Esophagus squamous epithelium (tissue), 5 donors: ENCODE results near the gene COL26A1. TPM values are rescaled to one million over a fixed set of nuclear protein-coding genes. Genes with fewer than 3 reads are reported as not detected.

Source experiments
- DNase-seq: peaks from one replicate; lab custom pipeline; 2025; lab: John Stamatoyannopoulos, UW
- H3K27ac ChIP-seq, 4 donors: fragments of 200-600 bp; sonication (generic); one replicate each; pipeline ENCODE4 v1.5.1; 2016 to 2019; ENCODE audit warnings: mild to moderate bottlenecking in 1 of 4
- H3K27me3 ChIP-seq, 4 donors: fragments of 200-600 bp; sonication (generic); 1 replicate in 3 of 4; 2 replicates in 1 of 4; pipeline versions ENCODE4 v1.5.1 to v1.6.0; 2017 to 2021; ENCODE audit warnings: antibody characterized with exemption in 1 of 4
- H3K36me3 ChIP-seq, 3 donors: fragments of 200-600 bp; sonication (generic); one replicate each; pipeline ENCODE4 v1.5.1; 2016 to 2019
- H3K4me1 ChIP-seq, 3 donors: fragments of 200-600 bp; sonication (generic); one replicate each; pipeline ENCODE4 v1.5.1; 2017 to 2019
- H3K4me3 ChIP-seq, 4 donors: fragments of 200-600 bp; sonication (generic); 1 replicate in 3 of 4; 2 replicates in 1 of 4; pipeline ENCODE4 v1.5.1; 2016 to 2019; ENCODE audit warnings: mild to moderate bottlenecking in 2 of 4, moderate library complexity in 1 of 4
- H3K9me3 ChIP-seq, 3 donors: fragments of 200-600 bp; sonication (generic); one replicate each; pipeline ENCODE4 v1.5.1; 2016 to 2019
- CTCF ChIP-seq, 6 experiments: fragments of 450-650 bp in 4 of 6; fragments of 200-600 bp in 2 of 6; sonication (generic) in 2 of 6; IDR thresholded peaks; one replicate each; pipeline ENCODE4 v1.5.1; 2016 to 2019; ENCODE audit warnings: antibody characterized with exemption in 6 of 6, mild to moderate bottlenecking in 4 of 6, moderate library complexity in 4 of 6
- POLR2A ChIP-seq, 4 donors: fragments of 450-650 bp; IDR thresholded peaks; one replicate each; pipeline ENCODE4 v1.6.1; 2017; ENCODE audit warnings: antibody characterized with exemption in 4 of 4, mild to moderate bottlenecking in 4 of 4, moderate library complexity in 3 of 4
- WGBS, 2 donors: methylation state at CpG; one replicate each; pipeline ENCODE4 v1.1.5; 2018; 5-methylcytosine and 5-hydroxymethylcytosine counted together
- intact Hi-C: fragments of 100-400 bp; cut with DNase I; formaldehyde crosslinking; loops from one replicate; pipeline ENCODE4 v1.15.0; 2022
- total RNA-seq, 4 donors: library from RNA; depleted of rRNA; stranded (reverse); fragments of >200 nt; gene quantifications; one replicate each; pipeline ENCODE4 v1.1.0, GENCODE V29; 2016
- donor health status: DM: yes; HTN: yes; CAD: no.

The COL26A1 gene
- total RNA-seq, 4 donors from 2014 or later = not detected

GRCh38 chr7:101517304-101517703, 154.6 kb downstream of the COL26A1 start:
- H3K4me3 ChIP-seq = no peak overlapping the region
- peaks cover 0 to 16% (median 0%) of the 10 kb centered on the region in 3 donors for H3K4me1 ChIP-seq

GRCh38 chr7:101518336-101518735, 155.7 kb downstream of the COL26A1 start:
- Histone ChIP-seq H3K27ac (no peak overlapping the region), H3K9me3 (no peaks in the 10 kb centered on the region), H3K4me3 (no peak overlapping the region), H3K4me1 (peaks cover 0 to 16% (median 0%) of the 10 kb centered on the region in 3 donors), H3K36me3 (no peaks in the 10 kb centered on the region), H3K27me3 (peaks cover 0 to 21% (median 0%) of the 10 kb centered on the region in 4 donors)
- no peak for TF ChIP-seq POLR2A (IDR thresholded peaks at IDR 0.05)
- no peak for TF ChIP-seq CTCF (IDR thresholded peaks at IDR 0.05)
- WGBS, 2 donors = 25 to 51% methylated on average over 6 to 8 of the region's 9 CpGs
- intact Hi-C loops = no loop called here
- DNase-seq = no peak

More at GRCh38 chr7:101517304-101517703, 154.6 kb downstream of the COL26A1 start:
- WGBS, 2 donors = 61 to 72% methylated on average over 8 to 10 of the region's 10 CpGs
- intact Hi-C loops = no loop called here
- no peak overlapping the region for H3K27ac ChIP-seq
- TF ChIP-seq POLR2A (IDR thresholded peaks at IDR 0.05) = no peak
- TF ChIP-seq CTCF (IDR thresholded peaks at IDR 0.05) = no peak
- DNase-seq = no peak
- peaks cover 0 to 32% (median 0%) of the 10 kb centered on the region in 4 donors for H3K27me3 ChIP-seq
- no peaks in the 10 kb centered on the region for H3K9me3 ChIP-seq
- no peaks in the 10 kb centered on the region for H3K36me3 ChIP-seq

GRCh38 chr7:101519324-101520023, 156.8 kb downstream of the COL26A1 start:
- H3K27ac ChIP-seq = no peak overlapping the region
- H3K36me3 ChIP-seq = no peaks in the 10 kb centered on the region
- no peaks in the 10 kb centered on the region for H3K9me3 ChIP-seq
- no peak for TF ChIP-seq CTCF (IDR thresholded peaks at IDR 0.05)
- no peak for TF ChIP-seq POLR2A (IDR thresholded peaks at IDR 0.05)
- H3K27me3 ChIP-seq = peaks cover 0 to 11% (median 0%) of the 10 kb centered on the region in 4 donors
- DNase-seq = no peak
- peaks cover 0 to 16% (median 0%) of the 10 kb centered on the region in 3 donors for H3K4me1 ChIP-seq
- H3K4me3 ChIP-seq = no peak overlapping the region
- 29 to 66% methylated on average over 1 to 11 of the region's 12 CpGs for WGBS, 2 donors
- intact Hi-C loops = no loop called here

- no peak overlapping the region for H3K4me3 ChIP-seq
- H3K27me3 ChIP-seq = peaks cover 0 to 6% (median 0%) of the 10 kb centered on the region in 4 donors
- no peaks in the 10 kb centered on the region for H3K36me3 ChIP-seq
- DNase-seq = no peak
- H3K9me3 ChIP-seq = no peaks in the 10 kb centered on the region
- 81 to 82% methylated on average over 5 of the region's 5 CpGs for WGBS, 2 donors
- H3K4me1 ChIP-seq = peaks cover 0 to 16% (median 0%) of the 10 kb centered on the region in 3 donors
- H3K27ac ChIP-seq = no peak overlapping the region
- intact Hi-C loops = no loop called here
- TF ChIP-seq POLR2A (IDR thresholded peaks at IDR 0.05) (no peak), CTCF (IDR thresholded peaks at IDR 0.05) (no peak)
Observed at GRCh38 chr7:101521430-101521925, 158.8 kb downstream of the COL26A1 start.

- no peaks in the 10 kb centered on the region for H3K9me3 ChIP-seq
- intact Hi-C loops = no loop called here
- H3K4me3 ChIP-seq = no peak overlapping the region
- 58 to 70% methylated on average over 5 of the region's 5 CpGs for WGBS, 2 donors
- no peak for TF ChIP-seq POLR2A (IDR thresholded peaks at IDR 0.05)
- no peak for TF ChIP-seq CTCF (IDR thresholded peaks at IDR 0.05)
- no peak overlapping the region for H3K27ac ChIP-seq
- H3K27me3 ChIP-seq = peaks cover 0 to 6% (median 0%) of the 10 kb centered on the region in 4 donors
- H3K4me1 ChIP-seq = peaks cover 0 to 16% (median 0%) of the 10 kb centered on the region in 3 donors
- DNase-seq = no peak
- H3K36me3 ChIP-seq = no peaks in the 10 kb centered on the region
Observed at GRCh38 chr7:101522021-101522420, 159.3 kb downstream of the COL26A1 start.
